ENCODE results near the gene PSORS1C1.

DNA sequence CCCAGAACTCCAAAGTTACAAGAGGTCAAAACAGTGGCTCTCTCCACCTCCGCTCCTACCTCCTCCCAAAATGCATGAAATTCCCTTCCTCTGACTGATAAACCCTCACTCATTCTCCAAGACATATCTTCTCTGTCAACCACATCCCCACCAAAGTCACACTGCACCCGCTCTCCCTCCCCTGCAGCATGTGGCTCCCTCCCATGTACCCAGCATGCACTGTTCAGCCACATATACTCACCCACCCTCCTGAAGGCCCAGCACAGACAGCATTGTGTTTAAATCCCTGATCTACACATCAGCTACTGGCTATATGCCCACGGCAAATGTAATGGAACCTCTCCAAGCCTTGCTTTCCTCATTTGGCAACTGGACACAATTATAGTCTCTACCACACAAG lies 61.4 kb downstream of the PSORS1C1 start:
- TF ChIP-seq, protein P1, sequence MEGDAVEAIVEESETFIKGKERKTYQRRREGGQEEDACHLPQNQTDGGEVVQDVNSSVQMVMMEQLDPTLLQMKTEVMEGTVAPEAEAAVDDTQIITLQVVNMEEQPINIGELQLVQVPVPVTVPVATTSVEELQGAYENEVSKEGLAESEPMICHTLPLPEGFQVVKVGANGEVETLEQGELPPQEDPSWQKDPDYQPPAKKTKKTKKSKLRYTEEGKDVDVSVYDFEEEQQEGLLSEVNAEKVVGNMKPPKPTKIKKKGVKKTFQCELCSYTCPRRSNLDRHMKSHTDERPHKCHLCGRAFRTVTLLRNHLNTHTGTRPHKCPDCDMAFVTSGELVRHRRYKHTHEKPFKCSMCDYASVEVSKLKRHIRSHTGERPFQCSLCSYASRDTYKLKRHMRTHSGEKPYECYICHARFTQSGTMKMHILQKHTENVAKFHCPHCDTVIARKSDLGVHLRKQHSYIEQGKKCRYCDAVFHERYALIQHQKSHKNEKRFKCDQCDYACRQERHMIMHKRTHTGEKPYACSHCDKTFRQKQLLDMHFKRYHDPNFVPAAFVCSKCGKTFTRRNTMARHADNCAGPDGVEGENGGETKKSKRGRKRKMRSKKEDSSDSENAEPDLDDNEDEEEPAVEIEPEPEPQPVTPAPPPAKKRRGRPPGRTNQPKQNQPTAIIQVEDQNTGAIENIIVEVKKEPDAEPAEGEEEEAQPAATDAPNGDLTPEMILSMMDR (conservative IDR thresholded peaks at IDR 0.05 in 1 of 2, IDR thresholded peaks at IDR 0.05 in 1 of 2; ENCODE audit: low read depth in 1 of 2, low read length in 2 of 2): no peak
- TF ChIP-seq EZH2 (IDR thresholded peaks at IDR 0.05; ENCODE audit: low read length, missing control alignments): no peak
